Heart right ventricle (tissue), 16 donors: Measurements from ENCODE around the gene KRTAP12-1. TPM values are rescaled to one million over a fixed set of nuclear protein-coding genes. Genes with fewer than 3 reads are reported as not detected.
A peak's percentile ranks its signal among the peaks of the same experiment; 100 is the strongest.

Experiments used
- ATAC-seq, 8 donors: fragments of 200-7000 bp; cut with Tn5 transposase; one replicate each; pipeline ENCODE4 v1.9.1; 2020; ENCODE audit warnings: mild to moderate bottlenecking in 8 of 8, moderate library complexity in 8 of 8, moderate number of reproducible peaks in 1 of 8
- DNase-seq, 2 donors: peaks; one replicate each; pipeline ENCODE4 v3.0.0-alpha.2; 2020
- H3K27ac ChIP-seq, 10 donors: fragments of 200-600 bp; sonication (generic) in 2 of 10; one replicate each; pipeline versions ENCODE4 v1.5.0 to v1.8.0; 2020 to 2022; ENCODE audit warnings: mild to moderate bottlenecking in 3 of 10
- H3K27me3 ChIP-seq, 7 donors: fragments of 200-600 bp; one replicate each; pipeline ENCODE4 v1.8.0; 2021 to 2022; ENCODE audit warnings: mild to moderate bottlenecking in 2 of 7
- H3K36me3 ChIP-seq, 9 donors: fragments of 200-600 bp; sonication (generic) in 1 of 9; one replicate each; pipeline versions ENCODE4 v1.5.0 to v1.8.0; 2020 to 2022; ENCODE audit warnings: mild to moderate bottlenecking in 2 of 9
- H3K4me1 ChIP-seq, 9 donors: fragments of 200-600 bp; sonication (generic) in 1 of 9; one replicate each; pipeline versions ENCODE4 v1.5.0 to v1.8.0; 2020 to 2022; ENCODE audit warnings: mild to moderate bottlenecking in 4 of 9
- H3K4me3 ChIP-seq, 10 donors: fragments of 200-600 bp; sonication (generic) in 2 of 10; one replicate each; pipeline versions ENCODE4 v1.5.0 to v1.8.0; 2020 to 2022; ENCODE audit warnings: mild to moderate bottlenecking in 7 of 10, moderate library complexity in 2 of 10
- H3K9me3 ChIP-seq, 11 donors: fragments of 200-600 bp in 10 of 11; sonication (generic) in 2 of 11; one replicate each; pipeline versions ENCODE4 v1.5.0 to v1.8.0; 2013 to 2022; ENCODE audit warnings: mild to moderate bottlenecking in 2 of 11, control low read depth in 1 of 11, moderate library complexity in 1 of 11
- WGBS, 2 donors: extraction: QIAGEN DNeasy Blood & Tissue Kit; methylation state at CpG; one replicate each; pipeline ENCODE4 v1.1.7; 2013; ENCODE audit warnings: inconsistent platforms in 1 of 2; 5-methylcytosine and 5-hydroxymethylcytosine counted together
- intact Hi-C, 10 donors: fragments of 100-400 bp; cut with DNase I; formaldehyde crosslinking; loops; one replicate each; pipeline versions ENCODE4 v1.11.1 to v1.14.2; 2022
- polyA plus RNA-seq, 2 donors: library from polyadenylated mRNA; stranded (reverse); fragments of 200-250 nt; gene quantifications; one replicate each; pipeline ENCODE4 v1.2.3, GENCODE V29; 2013
- total RNA-seq, 10 donors: library from RNA; stranded (reverse); fragmentation: NEBNext Ultra II Directional in 3 of 10; extraction: Animal tissue kit (Norgen Biotek cat#: 25700) in 3 of 10; gene quantifications; one replicate each; pipeline versions ENCODE4 v1.2.1 to v1.2.4, GENCODE V29; 2021 to 2023
- TF ChIP-seq, protein P1 (sequence below), 9 donors: fragments of 200-600 bp; sonication (generic) in 2 of 9; IDR thresholded peaks; one replicate each; pipeline versions ENCODE4 v1.5.0 to v1.8.0; 2021 to 2022; ENCODE audit warnings: antibody characterized with exemption in 9 of 9, mild to moderate bottlenecking in 5 of 9, moderate library complexity in 1 of 9
- donor health status: Arrhythmogenic right ventricular cardiomyopathy.
- donor health status: ischemic (EF 13 %, LVEDD 7.1; RV severe dilation, severe dysfunction).
- donor health status: healthy with polysubstance abuse.
- donor health status: DM: no; HTN: yes; CAD: no.
- donor health status: DM: no; HTN: no; CAD: no.
- donor health status: ischemic (EF 25% LVEDD 6.9; RV normal size, moderate dysfunction).
- donor health status: ischemic (EF 25% LVEDD 5.7; RV mildly dilated, moderate dysfunction).
- donor health status: healthy.
- donor health status: DM: yes; HTN: yes; CAD: no.
- donor health status: Ischemic cardiomyopathy.
- donor health status: ischemic (EF 35%, LVEDD 5.7; RV mildly dilated, moderate dysfunction).
- donor health status: nonischemic (EF 11% LVEDD 7.7; RV severe dilation, severe dysfunction).
- donor health status: DM: yes; HTN: yes; CAD: no.
- donor health status: PGD.
- donor health status: ischemic (EF 29% LVEDD 5.4; RV normal size, mild dysfunction).
- donor health status: nonischemic (EF 23%, LVEDD 6.1; RV moderate dilation, normal function).

KRTAP12-1 gene
- total and polyA plus RNA-seq, 12 donors: not detected

DNA sequence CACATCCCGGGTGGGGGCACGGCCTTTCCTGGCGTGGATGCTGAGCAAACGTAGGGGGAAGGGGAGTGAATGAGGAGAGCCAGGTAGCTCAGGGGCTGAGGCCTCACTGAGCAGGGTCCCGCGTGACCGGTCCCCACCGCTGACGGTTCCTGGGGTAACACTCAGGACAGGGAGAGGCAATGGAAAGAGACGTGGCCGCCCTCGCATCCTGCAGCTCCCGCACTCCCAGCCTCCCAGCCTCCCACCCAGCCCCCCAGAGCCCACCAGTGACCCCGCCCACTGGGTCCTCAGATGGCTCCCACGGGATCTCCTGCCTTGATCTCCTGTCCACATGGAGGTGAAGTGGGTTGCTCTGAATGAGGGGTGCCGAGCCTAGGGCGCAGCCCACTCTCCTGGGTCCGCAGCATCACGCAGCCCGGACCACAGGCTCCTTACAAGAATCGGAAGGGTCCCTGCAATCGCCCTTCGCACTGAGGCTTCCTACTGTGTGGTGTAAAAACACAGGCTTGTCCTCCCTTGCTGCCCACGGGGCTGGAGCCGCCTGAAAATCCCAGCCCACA is 27.0 kb upstream of the KRTAP12-1 start:
- 4 to 8% methylated on average over 24 to 25 of the region's 25 CpGs for WGBS, 2 donors
- Histone ChIP-seq H3K4me1 (peaks cover 0 to 39% (median 17%) of the 10 kb centered on the region in 9 donors), H3K36me3 (no peaks in the 10 kb centered on the region), H3K27ac (no peak overlapping the region), H3K27me3 (peaks cover 0 to 98% (median 91%) of the 10 kb centered on the region in 7 donors), H3K4me3 (peak overlapping the region in 3 of 10 donors; percentile 9 to 24 (median 15)), H3K9me3 (no peaks in the 10 kb centered on the region)
- ATAC-seq (no peak), DNase-seq (no peak)
- intact Hi-C loops: no loop called here
- TF ChIP-seq, protein P1, sequence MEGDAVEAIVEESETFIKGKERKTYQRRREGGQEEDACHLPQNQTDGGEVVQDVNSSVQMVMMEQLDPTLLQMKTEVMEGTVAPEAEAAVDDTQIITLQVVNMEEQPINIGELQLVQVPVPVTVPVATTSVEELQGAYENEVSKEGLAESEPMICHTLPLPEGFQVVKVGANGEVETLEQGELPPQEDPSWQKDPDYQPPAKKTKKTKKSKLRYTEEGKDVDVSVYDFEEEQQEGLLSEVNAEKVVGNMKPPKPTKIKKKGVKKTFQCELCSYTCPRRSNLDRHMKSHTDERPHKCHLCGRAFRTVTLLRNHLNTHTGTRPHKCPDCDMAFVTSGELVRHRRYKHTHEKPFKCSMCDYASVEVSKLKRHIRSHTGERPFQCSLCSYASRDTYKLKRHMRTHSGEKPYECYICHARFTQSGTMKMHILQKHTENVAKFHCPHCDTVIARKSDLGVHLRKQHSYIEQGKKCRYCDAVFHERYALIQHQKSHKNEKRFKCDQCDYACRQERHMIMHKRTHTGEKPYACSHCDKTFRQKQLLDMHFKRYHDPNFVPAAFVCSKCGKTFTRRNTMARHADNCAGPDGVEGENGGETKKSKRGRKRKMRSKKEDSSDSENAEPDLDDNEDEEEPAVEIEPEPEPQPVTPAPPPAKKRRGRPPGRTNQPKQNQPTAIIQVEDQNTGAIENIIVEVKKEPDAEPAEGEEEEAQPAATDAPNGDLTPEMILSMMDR (IDR thresholded peaks at IDR 0.05): no peak

DNA sequence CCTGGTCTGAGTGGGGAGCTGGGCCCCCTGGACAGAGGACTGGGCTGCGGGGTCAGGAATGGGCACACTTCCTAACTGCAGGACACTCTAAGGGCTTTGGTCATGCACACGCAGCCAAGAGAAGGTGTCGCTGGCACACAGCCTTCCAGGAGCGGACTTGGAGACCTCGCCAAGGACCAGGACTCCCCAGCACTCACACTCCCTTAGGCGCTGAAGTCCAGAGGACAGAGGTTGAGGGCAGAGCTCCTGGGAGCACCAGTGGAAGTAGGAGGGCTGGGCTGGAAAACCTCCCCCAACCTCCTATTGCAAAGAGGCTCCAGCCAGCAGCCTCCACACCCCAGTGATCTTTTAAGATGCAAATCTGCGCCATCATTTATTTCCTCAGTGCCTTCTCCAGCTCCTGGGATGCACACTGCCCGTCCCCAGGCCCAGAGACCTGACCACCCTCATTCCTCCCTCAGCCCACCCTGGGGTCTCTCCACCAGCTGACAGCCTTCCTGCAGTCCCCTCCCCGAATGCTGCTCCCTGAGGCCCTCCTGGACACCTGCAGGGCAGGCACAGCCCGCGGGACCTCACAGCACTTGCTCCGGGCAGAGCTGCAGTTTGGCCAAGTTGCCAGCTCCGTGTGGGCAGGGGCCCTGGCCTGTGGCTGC is 26.4 kb upstream of the KRTAP12-1 start:
- intact Hi-C loops: no loop called here
- WGBS, 2 donors: 2 to 4% methylated on average over 13 of the region's 13 CpGs
- H3K4me1 ChIP-seq: peaks cover 0 to 39% (median 17%) of the 10 kb centered on the region in 9 donors
- peaks cover 0 to 98% (median 91%) of the 10 kb centered on the region in 7 donors for H3K27me3 ChIP-seq
- ATAC-seq: peak in 5 of 8 donors; percentile 15 to 65 (median 34)
- no peak for DNase-seq
- no peaks in the 10 kb centered on the region for H3K36me3 ChIP-seq
- H3K27ac ChIP-seq: no peak overlapping the region
- TF ChIP-seq, protein P1 (IDR thresholded peaks at IDR 0.05): no peak
- no peak overlapping the region for H3K4me3 ChIP-seq
- no peaks in the 10 kb centered on the region for H3K9me3 ChIP-seq

DNA sequence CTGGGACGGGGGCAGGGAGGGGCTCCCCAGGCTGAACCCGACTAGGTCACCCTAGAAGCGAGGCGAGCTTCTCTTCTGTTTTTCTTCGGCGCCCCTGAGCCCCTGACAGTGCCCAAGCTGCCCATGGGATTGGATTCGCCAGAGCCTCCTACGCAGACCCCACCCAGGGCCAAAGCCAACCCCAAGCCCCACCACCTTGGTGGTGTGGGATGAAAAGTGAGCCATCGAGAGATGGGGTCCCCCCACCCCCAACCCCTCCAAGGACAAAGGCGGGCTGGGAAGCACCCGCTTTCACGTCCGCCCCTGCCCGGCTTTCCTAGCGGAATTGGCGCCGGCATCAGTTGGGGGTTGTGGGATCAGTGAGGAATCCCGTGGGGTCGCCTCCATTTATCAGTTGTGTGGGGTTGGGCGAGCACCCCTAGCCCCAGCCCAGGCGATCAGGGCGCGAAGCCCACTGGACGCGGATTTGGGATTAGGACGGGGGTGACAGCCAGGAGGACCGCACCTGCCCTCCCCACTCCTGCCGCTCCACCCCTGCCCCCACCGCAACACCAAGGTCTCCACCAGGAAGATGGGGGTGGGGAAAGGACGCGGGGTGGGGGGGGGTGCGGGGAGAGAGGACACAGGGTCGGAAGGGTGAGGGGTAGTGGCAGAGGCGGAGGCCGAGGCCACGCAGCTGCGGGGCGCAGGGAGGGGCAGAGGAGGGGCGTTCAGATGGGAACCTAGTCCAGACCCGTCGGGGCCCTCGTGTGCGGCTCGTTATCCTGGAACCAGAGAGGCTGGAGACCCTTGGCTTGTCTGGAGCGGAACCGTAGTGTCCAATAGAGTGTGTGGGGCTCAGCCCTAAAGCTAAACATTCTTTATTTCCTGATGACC is 25.0 kb upstream of the KRTAP12-1 start:
- TF ChIP-seq, protein P1 (IDR thresholded peaks at IDR 0.05): no peak
- no peak overlapping the region for H3K27ac ChIP-seq
- no peaks in the 10 kb centered on the region for H3K9me3 ChIP-seq
- H3K4me3 ChIP-seq: no peak overlapping the region
- H3K27me3 ChIP-seq: peaks cover 0 to 96% (median 91%) of the 10 kb centered on the region in 7 donors
- WGBS, 2 donors: 1 to 4% methylated on average over 43 to 46 of the region's 46 CpGs
- H3K4me1 ChIP-seq: peaks cover 0 to 39% (median 17%) of the 10 kb centered on the region in 9 donors
- ATAC-seq (no peak), DNase-seq (no peak)
- intact Hi-C loops: no loop called here
- H3K36me3 ChIP-seq: no peaks in the 10 kb centered on the region

GRCh38 chr21:44706026-44706705 is 24.2 kb upstream of the KRTAP12-1 start:
- no peak for ATAC-seq
- intact Hi-C loops: no loop called here
- 3 to 5% methylated on average over 51 to 54 of the region's 54 CpGs for WGBS, 2 donors

More at GRCh38 chr21:44706026-44706705, 24.2 kb upstream of the KRTAP12-1 start:
- H3K4me1 ChIP-seq: peaks cover 0 to 32% (median 14%) of the 10 kb centered on the region in 9 donors
- H3K27ac ChIP-seq: no peak overlapping the region
- H3K4me3 ChIP-seq: no peak overlapping the region
- H3K9me3 ChIP-seq: no peaks in the 10 kb centered on the region
- H3K36me3 ChIP-seq: no peaks in the 10 kb centered on the region
- TF ChIP-seq, protein P1 (IDR thresholded peaks at IDR 0.05): no peak
- DNase-seq: no peak
- peaks cover 0 to 96% (median 91%) of the 10 kb centered on the region in 7 donors for H3K27me3 ChIP-seq
